Measurements from ENCODE around the gene IFT88.
"Not testable (repeated sequence)": the region's sequence is repeated elsewhere in the genome, so short reads cannot be mapped to it uniquely, and the experiment has no call there.

Gene IFT88

GRCh38 chr13:20647758-20648157 is 80.8 kb downstream of the IFT88 start:
- DNase-seq, result no peak

- DNase-seq, result no peak
Measured at GRCh38 chr13:20652946-20653345, 86.0 kb downstream of the IFT88 start.

DNA sequence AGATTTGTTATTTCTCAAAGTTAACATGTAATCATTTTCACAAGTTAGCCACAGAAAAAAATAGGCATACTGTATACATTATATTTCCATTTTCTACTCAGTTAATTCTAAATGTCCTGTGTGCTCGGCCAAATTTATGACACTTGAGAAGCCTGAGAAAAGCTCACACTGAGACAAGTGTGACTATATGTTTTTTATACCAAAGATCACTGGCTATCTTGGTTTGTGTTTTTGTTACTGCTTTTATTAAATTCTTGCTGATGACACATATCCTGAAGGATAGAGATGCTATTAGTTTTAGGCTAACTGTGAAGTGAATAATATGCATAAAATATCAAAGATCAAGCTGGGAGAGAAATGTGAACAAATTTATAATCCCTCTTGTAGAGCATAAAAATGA is 87.2 kb downstream of the IFT88 start:
- DNase-seq, result no peak

DNA sequence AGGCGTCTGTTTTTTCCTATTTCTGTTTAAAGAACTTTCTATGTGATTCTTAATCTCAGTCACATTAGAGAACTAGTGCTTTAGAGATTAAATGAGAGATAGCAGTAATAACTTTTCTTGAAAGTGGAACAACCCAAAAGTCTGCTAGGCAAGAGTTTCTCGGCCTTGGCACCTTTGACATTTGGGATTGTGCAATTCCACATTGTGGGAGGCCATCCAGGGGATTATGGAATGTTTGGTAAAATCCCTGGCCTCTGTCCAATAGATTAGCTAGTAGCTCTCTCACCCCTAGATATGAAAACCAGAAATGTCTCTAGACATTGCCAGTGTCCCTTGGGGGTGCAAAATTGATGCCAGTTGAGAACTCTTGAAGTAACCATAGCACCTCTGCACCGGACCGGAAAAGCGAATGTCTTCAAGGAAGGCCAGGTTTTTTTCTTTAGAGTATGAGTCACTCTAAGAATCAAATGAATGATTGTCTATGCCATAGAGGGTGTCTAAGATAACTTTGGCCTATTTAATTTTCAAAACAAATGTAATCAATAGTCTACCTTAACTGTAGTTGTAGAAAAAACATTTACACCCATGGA is 91.6 kb downstream of the IFT88 start:
- no peak for DNase-seq

DNA sequence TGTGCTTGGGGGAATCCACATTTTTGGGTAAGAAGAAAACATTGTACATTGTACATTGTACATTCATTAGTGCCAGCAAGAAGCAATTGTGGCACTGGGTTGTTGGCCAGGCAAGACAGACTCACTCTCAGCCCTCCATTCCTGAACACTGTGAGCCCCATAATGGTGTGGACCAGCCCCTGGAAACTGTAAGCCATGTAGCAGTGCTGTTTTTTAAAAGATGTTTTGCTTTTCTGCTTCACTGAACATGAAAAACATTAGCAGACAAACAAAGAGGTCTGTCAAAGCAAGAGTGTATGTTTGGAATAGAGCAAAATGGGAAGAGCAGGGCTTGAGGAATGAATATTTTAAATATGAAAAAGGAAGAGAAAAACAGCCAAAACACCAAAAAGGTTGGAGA is 97.4 kb downstream of the IFT88 start:
- DNase-seq, result no peak

GRCh38 chr13:20666948-20667347 is 100.0 kb downstream of the IFT88 start:
- DNase-seq, result no peak

DNA sequence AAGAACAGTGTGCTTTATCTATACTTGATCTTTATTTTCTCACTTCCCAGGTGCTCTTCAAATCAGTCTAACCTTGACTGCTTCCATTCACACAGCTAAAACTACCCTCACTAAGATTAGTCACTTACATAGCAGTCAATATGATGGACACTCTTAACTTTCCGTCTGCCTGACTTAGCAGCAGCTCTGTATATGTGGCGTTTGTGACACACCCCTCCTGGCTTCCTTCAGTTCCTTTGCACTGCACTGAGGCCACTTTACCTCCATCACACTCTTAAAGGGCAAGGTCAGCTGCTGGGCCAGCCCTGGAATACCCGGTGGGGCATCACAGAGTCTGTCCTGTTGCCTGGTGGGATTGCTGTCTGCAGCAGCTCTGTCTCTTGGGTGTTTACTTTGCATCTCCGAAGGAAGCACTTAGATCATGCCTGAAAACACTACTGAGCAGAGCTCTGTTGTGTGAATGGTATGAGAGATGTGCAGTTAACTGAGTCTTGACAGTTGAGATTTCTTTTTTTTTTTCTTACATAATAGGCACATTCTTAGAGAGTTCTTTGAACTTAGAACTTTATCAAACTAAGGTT is 101.0 kb downstream of the IFT88 start:
- DNase-seq, result no peak

- no peak for DNase-seq
Measured at GRCh38 chr13:20669162-20669561, 102.2 kb downstream of the IFT88 start.

DNA sequence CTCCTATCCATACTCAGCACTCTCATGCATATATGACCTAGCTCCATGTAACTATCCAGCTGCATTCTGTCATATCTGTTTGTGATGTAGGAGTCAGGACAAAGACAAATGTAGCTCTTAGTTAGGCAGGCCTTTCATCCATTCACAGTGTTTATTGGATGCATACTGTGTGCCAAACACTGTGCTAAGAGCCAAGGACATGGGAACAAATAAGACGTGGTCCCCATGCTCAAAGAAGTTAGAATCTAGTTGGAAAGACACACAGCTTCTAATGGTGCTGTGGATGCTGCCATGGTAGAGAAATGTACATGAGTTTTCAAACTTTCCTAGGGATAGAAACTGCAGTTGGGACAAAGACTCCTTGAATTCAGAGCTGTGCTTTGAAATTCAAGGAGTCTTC is 104.8 kb downstream of the IFT88 start:
- no peak for DNase-seq

DNA sequence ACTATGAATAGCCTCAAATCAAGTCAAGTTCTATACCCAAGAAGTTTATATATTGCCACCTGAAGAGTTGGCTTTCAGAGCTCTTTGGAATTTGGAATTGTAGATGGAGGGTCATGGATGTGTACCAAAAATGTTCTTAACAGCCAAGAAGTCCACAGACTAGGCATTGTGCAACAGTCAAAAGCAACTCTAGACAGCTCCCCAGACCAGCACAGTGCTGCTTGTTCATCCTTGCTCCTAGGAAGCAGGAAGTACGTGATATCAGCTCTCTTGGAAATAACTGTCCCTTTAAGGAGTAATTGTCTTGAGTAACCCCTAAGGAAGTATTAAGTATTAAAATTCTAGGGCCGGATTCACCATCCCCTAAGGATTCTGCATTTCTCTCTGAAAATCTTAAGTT is 105.8 kb downstream of the IFT88 start:
- DNase-seq, result no peak

- DNase-seq, result no peak
Measured at GRCh38 chr13:20673715-20674114, 106.8 kb downstream of the IFT88 start.

DNA sequence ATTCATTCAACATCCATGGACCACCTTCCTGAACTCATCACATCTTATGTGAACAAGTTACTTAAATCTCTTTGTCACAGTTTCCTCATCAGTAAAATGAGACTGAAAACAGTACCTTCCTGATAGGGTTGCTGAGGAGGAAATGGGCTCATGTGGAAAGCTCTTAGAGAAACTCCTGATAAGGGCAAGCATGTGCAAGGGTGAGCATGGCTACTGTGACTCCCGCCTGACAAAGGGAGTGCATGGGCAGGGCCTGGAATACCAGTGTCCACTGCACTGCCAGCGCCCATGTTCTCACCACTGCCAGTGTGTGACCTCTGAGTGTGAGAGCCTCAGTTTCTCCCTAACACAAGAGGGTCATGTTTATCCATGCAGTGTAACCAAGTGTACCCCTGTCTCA is 109.3 kb downstream of the IFT88 start:
- DNase-seq, result no peak

DNA sequence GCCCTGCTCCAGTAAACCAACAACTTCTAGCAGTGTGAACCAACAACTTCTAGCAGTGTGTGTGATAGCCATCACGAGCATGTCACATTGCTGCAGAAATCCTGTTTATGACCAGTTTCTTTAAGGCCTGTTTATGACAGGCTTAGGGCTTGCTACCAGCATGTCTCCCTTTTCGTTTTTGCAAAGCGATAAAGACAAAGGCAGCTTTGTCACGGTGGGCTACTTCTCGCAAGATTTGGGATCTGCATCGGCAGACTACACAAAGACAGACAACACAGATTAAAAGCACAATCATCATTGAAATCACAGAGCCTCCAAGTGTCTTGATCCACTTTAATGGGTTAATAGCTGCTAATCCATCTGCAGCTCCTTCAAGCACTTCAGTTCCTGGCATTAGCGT is 111.6 kb downstream of the IFT88 start:
- DNase-seq, result not testable (repeated sequence)

DNA sequence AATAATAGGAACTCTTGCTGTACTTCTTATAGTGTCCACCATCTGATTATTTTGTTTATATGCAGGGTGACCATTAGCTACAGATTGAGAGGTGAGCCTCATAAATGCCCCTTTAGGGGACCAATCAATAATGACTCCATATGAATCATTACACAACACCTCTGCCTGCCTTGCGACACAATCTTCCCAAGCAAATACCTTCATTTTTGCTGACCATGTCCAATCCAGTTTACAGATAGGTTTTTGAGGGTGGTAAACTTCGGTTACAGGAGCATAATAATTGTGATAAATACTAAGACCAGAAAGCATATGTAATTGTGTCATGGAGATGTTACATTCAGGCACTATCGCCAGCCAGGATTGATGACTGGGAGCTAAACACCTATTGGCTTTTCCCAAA is 112.9 kb downstream of the IFT88 start:
- DNase-seq, result no peak

GRCh38 chr13:20680416-20681080 is 113.6 kb downstream of the IFT88 start:
- no peak for DNase-seq

DNA sequence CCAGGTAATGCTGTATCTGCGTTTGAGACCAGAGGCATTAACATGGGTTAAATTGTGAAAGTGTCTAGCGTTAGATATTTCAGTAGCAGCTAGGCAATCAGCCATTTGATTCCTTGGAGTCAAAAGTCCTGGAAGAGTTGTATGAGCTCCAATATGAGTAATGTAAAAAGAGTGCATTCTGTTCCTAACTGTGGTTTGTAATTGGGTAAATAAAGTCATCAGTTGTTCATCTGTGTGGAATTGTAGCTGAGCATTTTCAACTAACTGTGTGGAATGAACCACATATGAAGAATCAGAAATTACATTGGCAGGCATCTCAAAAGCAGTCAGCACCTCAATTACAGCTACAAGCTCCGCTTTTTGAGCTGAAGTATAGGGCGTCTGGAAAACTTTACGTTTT is 114.5 kb downstream of the IFT88 start:
- not testable (repeated sequence) for DNase-seq

DNA sequence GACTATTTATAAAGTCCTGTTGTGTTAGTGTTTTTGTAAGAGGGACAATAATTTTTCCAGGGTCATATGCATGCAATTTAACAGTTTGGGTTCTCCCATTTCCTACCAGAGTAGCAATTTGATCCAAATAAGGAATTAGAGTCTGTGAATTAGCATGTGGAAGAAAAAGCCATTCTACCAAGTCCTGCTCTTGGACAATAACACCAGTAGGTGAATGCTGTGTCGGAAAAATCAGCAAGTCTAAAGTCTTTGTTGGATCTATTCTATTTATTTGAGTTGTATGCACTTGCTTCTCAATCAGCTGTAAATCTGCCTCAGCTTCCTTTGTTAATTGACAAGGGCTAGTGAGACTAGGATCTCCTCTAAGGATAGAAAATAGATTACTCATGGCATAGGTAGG is 115.1 kb downstream of the IFT88 start:
- no peak for DNase-seq

GRCh38 chr13:20684041-20684440 is 117.1 kb downstream of the IFT88 start:
- DNase-seq, result no peak

- no peak for DNase-seq
Measured at GRCh38 chr13:20684546-20684945, 117.6 kb downstream of the IFT88 start.

GRCh38 chr13:20685092-20685491 is 118.1 kb downstream of the IFT88 start:
- no peak for DNase-seq

DNA sequence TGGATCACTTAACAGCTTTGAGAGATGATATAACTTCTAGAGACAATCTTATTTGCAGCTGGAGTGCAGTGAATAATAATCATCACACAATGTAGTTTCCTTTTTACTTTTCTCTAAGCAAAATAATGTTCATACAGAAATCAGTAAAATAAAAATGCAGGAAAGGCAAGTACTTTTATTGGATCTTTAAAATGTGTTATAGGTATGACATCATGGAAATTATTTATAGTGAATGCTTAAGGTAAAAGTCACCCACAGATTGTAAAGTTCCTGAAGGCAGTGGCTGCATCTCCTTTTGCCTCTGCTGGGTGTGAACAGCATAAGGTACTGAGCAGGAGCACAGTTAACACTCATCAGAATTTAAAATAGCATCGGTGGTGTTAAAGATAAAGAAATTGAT is 119.2 kb downstream of the IFT88 start:
- DNase-seq, result no peak

GRCh38 chr13:20686863-20687579 is 120.1 kb downstream of the IFT88 start:
- no peak for DNase-seq

GRCh38 chr13:20689291-20689690 is 122.3 kb downstream of the IFT88 start:
- DNase-seq, result no peak

GRCh38 chr13:20691616-20692015 is 124.7 kb downstream of the IFT88 start:
- DNase-seq, result no peak

Measured in OCI-M1 (cell line).